DMS114 treated with DMSO at 0.1 percent for 48 hours (cell line): ENCODE measurements around the gene SLC4A1.
"Not testable (repeated sequence)": the region's sequence is repeated elsewhere in the genome, so short reads cannot be mapped to it uniquely, and the experiment has no call there.

ENCODE experiments used
- DNase-seq: peaks from one replicate; lab custom pipeline; 2025; ENCODE audit not compliant: unreplicated experiment; lab: John Stamatoyannopoulos, UW

The SLC4A1 gene

DNA sequence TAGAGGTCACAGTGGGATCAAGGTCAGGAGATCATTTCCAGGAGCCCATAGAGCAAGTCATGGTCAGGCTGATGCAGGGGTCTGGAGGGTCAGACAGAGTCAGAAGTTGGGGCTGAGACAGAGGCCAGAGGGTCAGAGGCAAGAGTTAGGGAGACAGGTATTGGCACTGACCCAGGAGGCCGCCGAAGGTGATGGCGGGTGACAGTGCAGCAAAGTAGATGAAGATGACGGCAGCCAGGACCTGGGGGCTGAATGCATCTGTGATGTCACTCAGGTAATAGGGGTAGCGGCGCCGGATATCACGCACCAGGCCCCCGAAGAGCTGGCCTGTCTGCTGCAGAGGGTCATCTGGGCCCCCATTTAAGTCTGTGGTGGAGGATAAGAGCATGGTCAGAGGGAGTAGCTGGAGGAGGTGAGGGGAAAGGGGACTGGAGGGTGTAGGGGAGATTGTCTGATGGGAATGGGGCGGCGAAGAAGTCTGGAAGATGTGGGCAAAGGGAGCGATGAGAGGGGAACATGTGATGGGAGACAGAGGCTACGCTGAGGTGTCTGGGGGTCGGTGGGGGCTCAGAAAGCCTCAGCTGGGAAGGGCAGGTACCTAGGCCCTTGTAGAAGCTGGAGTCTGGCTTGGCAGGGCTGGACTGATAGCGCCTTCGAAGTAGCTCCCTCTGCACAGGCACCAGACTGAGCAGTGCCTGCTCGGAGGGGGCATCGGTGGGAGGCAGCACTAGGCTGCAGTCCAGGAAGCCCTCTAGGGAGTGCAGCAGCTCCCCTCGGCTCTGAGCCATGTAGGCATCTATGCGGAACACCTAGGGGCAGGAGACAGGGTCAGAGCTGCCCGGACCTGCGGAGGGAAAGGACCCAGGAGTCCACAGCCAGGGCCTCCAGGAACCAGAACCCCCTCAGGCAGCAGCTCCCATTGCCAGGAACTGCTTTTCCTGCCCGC is 9.8 kb downstream of the SLC4A1 start:
- DNase-seq, result no peak

DNA sequence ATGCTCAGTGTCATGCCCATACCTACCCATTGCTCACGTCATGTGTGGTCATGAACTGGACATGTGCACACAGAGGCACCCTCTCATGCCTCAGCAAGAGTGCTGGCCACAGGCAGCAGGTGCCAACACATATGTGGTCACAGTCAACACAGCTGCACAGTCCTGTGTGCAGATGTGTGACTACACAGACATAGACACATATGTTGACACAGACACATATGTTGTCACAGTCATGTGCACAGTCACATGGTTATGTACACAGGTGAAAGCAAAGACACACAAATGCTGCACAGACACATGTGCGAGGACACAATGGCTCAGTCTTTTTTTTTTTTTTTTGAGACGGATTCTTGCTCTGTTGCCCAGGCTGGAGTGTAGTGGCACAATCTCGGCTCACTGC is 11.3 kb downstream of the SLC4A1 start:
- no peak for DNase-seq

DNA sequence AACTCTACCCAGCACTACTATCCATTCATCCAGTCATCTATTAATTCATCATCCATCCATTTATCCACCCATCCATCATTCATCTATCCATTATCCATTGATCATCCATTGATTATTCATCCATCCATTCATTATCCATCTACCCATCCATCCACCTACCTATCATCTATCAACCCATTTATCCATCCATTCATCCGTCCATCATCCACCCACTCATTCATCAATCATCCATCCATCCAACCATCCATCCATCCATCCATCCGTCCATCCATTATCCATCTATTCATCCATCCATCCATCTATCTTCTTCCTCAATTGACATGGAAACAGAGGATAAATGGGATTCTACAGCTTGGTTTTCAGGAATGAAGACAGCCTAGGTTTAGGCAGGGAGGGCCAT is 12.0 kb downstream of the SLC4A1 start:
- no peak for DNase-seq

DNA sequence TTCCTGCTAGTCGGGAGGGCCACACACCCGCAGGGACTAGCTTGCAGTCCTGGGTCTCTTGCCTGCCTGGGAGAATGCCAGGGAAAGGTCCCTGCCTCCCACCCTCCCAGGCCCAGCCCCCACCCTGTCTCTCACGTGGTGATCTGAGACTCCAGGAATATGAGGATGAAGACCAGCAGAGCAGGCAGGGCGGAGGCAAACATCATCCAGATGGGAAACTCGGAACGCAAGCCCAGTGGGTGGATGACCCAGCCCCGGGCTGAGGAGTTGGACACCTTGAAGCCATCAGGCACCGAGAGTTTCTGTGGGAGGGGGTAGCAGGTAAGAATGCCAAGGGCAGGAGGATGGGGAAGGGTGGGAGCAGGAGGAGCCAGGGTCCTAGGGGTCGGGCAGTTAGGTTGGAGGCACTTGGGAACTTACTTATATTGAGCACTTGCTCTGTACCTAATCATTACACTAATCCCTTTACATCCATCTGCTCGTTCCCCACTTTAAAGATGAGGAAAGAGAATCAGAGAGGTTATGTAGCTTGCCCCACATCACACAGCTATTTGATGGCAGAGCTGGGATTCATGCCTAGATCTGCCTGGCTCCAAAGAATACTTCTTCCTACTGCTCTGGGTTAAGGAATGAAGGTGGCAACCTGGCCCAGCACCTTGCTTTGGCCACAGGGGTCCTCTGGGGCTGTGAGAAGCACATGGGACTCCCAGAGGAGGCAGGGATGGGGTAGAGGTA is 13.4 kb downstream of the SLC4A1 start:
- DNase-seq, result no peak

DNA sequence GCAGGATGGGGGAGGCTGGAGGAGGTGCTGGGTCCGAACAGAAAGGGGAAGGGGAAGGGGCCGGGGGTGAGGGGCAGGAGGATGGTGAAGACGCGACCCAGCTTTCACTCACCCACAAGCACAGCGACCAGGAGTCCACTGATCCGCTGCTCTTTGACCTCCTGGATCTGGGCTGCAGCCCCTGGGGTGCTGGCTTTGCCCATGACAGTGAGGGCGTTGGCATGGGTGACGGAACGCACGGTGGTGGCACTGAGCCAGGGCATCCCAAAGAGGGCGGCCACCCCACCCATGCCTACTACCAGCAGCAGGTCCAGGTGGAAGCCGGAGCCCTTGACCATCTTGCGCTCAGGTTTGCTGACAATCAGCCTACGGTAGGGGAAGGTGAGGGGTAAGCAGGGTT is 14.9 kb downstream of the SLC4A1 start:
- no peak for DNase-seq

DNA sequence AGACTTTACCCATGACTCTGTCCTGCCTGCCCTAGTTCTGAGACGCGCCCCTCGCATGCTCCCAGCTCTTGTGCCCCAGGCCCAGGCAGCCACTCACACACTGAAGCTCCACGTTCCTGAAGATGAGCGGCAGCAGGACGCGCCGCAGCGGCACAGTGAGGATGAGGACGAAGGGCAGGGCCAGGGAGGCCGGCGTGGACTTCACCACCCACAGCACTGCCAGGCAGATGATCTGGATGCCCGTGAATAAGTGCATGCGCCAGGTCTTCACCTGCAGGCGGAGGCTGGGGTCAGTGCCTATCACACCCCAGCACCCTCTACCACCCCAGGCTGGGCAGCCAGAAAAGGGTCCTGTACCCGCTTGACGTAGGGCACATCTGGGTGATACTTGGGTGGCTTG is 16.9 kb downstream of the SLC4A1 start:
- DNase-seq, result no peak

DNA sequence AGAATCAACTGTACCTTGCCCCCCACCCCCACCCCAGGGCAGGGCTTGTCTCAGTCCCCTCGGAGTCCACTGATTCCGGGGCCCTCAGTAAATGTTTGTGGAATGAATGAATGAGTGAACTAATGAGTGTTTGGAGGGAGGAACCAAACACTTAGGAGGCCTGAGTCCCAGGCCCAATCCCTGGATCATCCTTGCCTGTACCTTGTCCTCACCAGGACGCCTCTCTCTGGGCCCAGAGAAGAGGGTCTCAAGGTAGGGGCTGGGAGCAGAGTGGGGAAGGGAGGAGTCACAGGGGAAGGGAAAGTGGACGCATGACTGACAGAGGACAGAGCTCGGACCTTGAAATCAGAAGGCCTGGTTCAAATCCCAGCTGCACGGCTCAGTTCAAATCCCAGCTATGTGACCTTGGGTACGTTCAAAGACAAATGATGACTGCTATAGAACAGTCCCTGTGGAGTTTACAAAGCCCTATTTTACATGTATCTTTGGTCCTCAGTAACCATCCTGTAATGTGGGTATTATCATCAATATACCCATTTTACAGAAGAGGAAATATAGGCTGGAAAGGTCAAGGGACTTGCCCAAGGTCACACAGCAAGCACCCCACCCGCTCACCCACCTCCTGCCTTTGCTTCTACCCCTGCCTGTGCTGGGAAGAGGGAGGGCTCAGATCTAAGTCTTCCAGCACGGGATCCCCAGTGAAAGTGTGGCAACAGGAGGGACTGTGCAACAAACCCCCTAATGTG is 18.3 kb downstream of the SLC4A1 start:
- DNase-seq, result no peak

DNA sequence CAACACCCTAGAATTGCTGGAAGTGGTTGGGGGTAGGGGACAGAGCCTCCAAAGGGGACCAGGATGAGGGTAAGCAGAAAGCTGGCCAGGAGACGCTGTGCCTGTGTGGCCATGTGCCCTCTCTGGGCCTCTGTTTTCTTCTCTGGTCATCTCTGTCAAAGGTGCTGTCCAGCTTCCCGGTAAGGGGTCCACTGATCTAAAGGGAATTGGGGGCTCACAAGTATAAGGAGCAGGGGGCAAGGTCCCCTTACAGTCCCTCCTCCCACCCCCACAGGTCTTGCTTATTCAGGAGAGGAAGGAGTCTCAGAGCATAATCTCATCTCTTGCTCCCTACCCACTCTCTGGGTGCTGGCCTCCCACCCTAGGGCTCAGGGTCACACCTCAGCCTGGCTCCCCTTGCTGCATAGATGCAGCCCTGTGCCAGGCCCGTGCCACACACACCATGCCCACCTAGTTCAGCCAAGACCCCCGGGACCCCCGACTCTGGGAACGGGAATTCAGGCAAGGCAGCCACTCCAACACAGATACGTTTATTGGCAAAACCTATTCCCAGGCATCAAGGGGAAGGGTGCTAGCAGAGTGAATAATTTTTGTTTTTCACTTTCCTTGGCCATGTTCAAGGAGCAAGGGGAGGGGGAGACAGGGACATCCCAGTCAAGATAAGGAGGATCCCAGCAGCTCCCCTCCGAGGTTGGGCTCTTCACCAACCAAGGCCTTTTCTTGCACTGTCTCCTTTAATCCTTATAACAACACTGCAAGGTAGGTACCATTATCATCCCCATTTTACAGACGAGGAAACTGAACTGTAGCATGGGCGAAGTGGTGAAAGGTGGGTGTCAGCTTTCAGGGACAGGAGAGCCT is 19.8 kb downstream of the SLC4A1 start:
- DNase-seq, result no peak

DNA sequence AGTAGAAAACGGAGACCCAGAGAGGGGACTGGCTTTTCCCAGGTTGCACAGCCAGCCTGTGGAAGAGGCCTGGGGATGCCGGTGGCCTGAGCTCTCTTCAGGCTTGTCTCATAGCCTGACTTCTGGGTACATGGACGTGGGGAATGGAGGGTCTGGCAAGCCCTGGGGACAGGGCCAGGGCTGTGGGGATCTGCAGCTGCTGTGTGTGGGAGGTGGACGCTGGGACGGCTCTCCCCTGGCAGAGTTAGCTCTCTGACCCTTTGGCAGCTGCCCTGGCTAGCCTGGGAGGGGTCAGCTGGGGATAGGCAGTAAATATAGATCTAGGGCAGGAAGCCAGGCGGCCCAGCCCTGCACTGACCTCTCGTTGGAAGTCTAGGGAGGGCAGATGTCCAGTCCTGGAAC is 20.5 kb downstream of the SLC4A1 start:
- DNase-seq, result no peak

DNA sequence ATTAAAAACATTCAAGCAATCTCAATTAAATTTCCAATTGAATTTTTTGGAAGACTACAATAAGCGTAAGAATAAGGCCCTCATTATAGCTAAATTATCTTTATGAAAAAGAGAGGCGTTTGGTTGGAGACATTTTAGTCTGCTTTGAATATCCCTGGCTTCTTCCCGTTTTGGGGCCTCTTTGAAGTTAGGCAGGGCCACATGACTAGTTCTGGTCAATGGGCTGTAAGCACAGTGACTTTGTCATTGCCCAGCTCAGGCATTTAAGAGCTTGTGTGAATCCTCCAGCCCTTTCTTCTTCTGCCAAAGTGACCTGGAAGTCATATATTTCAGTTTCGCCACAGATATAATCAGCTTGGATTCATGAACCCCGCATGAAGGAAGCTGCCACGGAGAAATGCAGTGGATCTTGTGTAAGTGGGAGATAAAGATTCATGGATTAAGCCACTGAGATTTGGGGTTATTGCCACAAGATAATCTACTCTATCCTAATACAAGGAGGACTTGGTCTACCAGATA is 26.8 kb downstream of the SLC4A1 start:
- no peak for DNase-seq

DNA sequence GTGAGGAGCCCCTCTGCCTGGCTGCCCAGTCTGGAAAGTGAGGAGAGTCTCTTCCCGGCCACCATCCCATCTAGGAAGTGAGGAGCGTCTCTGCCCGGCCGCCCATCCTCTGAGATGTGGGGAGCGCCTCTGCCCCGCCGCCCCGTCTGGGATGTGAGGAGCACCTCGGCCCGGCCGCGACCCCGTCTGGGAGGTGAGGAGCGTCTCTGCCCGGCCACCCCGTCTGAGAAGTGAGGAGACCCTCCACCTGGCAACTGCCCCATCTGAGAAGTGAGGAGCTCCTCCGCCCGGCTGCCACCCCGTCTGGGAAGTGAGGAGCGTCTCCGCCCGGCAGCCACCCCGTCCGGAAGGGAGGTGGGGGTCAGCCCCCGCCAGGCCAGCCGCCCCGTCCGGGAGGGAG is 30.0 kb downstream of the SLC4A1 start:
- DNase-seq, result not testable (repeated sequence)

DNA sequence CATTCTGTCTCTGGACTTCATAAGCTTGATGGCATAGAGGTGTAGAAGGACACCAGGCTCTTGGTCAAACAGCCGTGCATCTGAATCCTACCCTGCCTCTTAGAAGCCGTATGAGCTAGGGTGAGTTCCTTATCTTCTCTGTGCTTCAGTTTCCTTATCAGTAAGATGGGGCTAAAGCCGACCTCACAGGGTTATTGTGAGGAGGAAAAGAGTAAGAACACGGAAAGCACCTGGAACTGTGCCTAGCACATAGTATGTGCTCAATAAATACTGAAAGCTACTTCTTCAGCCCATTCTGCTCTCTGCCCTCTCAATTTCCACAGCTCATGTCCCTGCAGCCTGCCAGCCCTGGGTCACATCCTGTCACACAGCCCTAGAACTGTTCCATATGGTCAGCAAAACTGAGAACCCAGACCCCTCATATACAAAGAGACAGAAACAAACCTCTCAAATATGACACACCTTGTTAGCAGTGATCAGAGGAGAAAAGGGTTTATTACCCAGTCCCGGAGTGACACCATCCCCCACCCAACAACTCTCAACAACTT is 31.4 kb downstream of the SLC4A1 start:
- no peak for DNase-seq

DNA sequence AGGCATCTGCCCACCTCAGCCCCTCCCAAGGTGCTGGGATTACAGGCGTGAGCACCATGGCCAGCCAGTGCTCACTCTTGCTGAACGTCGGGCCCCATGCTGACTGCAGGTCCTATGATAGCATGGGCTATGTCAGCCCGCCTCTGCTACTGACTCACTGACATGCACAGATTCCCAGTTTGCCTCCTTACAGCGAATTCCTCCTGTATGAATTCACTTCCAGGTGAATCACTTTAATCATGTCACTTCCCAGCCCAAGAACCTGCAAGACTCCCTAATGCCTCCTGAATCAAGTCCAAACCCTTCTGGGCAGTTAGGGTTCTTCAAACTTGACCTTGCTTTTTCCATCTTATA is 32.4 kb downstream of the SLC4A1 start:
- DNase-seq, result no peak

DNA sequence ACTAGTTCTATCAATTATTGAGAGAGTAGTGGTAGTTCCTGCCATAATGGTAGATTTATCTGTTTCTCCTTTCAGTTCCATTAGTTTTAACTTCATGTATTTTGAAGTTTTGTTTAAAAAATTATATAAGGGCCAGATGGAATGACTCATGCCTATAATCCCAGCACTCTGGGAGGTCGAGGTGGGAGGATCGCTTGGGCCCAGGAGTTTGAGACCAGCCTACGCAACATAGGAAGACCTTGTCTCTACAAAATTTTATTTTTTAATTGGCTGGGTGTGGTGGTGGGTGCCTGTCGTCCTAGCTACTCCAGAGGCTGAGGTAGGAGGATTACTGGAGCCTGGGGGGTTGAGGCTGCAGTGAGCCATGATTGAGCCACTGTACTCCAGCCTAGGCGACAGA is 34.4 kb downstream of the SLC4A1 start:
- DNase-seq, result no peak

DNA sequence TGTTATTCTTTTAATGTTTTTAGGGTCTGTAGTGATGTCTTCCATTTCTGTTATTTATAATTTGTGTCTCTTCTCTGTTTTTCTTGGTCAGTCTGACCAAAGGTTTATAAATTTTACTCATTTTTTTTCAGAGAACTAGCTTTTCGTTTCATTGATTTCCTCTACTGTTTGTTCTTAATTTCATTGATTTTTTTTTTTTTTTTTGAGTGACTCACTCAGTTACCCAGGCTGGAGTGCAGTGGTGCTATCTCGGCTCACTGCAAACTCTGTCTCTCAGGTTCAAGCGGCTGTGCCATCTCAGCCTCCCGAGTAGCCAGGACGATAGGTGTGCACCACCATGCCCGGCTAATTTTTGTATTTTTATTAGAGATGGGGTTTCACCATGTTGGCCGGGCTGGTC is 35.9 kb downstream of the SLC4A1 start:
- DNase-seq, result no peak

DNA sequence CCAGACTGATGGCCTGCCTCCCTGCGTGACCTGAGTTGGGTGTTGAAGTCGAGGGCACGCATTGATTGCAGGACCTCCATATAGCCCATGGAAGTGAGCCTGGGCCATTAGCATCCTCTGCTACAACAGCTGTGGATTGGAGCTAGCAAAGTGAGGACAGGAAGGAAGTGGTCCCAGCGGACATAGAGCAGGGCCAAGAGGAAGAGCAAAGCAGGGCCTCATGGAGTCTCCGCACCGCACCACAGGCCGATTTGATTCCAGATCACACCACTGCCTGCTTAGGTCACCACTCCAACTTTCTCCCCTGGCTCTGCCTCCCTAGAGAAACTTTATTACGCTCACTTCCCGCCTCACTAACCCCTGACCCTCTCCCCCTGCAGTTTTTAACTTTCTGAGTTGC is 37.8 kb downstream of the SLC4A1 start:
- DNase-seq, result no peak

DNA sequence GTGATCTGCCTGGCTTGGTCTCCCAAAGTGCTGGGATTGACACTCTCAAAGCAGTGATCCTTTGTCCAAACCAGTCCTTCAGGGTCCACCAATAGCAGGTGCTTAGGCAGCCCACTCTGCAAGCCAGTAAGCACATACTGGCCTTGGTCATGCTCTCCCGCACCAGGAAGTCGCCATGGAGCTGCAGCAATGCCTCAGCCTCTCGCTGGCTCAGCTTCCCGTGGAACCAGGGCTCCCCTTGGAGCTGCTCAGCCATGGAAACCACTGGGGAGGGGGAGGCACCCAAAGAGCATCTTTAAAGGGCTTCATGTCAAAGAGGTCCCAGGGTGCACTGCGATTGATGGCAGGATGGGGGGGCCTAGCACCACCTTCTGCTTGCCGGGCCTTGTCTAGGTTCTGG is 38.8 kb downstream of the SLC4A1 start:
- no peak for DNase-seq

DNA sequence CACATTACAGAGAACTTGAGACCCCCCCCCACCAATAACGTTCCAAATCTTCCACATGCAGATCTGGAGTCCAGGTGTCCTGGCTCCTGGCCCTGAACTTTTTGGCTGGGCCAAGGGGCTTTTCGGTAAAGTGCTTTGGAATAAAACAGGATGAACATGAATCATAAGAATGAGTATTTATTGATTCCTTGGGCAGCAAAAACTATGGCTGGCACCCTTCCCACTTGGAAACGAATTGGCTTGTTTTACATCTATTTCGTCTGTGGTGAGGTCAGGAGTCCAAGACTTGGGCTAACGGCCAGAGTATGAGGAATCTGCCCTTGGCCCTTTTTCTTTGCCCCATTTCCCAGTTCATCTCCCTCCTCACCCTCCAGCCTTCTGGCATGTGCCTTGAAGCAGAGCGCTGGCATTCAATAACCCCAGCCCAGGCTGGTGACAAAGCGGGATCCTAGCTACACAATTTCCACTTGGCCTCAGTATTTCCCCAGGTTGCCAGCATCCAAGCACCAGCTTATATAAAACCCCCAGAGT is 44.3 kb downstream of the SLC4A1 start:
- no peak for DNase-seq

DNA sequence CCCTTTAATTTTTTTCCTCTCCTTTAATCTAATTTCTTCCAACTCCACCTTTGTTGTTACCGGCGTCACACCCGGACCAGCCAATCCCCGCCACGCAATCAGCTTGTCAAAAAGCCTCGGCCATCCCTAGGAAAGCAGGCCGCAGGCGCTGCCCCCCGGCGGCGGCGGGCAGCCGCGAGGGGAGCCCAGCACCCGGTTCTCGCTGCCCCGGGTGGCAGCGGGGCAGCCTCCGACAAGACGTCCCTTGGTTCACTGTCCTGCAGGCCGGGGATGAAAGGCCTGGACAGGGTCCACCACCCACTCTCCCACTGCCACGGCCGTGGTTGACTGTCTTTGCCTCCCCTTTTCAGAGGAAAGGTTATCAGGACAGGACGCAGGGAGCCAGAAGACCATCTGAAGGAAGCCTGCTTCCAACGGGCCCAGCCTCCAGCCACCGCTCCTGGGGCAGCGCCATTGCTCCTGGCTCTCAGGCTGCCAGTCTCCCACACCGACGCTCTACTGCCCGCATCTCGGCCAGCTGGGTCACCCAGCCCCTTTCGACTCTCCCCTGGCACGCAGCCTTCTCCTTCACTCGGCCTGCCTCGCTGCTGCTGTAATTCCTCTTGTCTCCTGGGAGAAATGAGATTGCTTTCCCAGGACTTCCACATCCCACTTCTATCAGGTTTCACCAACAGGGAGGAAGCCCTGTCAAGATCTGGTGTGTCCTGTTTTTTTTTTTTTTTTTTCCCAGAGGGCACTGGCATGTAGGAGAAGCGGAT is 45.6 kb downstream of the SLC4A1 start:
- peak; percentile 83 for DNase-seq

DNA sequence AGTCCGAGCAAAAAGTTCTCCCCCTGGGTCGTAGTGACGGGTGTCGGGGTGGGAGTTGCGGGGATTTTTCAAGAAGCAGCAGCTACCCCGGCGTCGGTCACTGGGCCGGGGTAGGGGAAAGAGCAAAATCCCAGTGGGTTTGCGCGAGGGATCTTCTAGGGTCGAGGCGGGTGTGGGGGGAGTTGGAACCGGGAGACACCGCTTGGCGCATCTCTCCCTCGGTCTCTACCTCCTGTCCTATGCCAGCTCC is 46.1 kb downstream of the SLC4A1 start:
- no peak for DNase-seq
